Colonic mucosa (tissue), 4 donors: ENCODE results near the gene CORT. TPM values are rescaled to one million over a fixed set of nuclear protein-coding genes. Genes with fewer than 3 reads are reported as not detected.
"Not testable (repeated sequence)": the region's sequence is repeated elsewhere in the genome, so short reads cannot be mapped to it uniquely, and the experiment has no call there.

Source experiments
- DNase-seq: peaks from one replicate; pipeline ENCODE4 v3.0.0-alpha.2; 2020
- H3K27ac ChIP-seq: fragments of 200-600 bp; one replicate; pipeline ENCODE4 v1.8.0; 2021
- H3K27me3 ChIP-seq: fragments of 200-600 bp; one replicate; pipeline ENCODE4 v1.8.0; 2021
- H3K36me3 ChIP-seq: fragments of 200-600 bp; one replicate; pipeline ENCODE4 v1.8.0; 2021
- H3K4me1 ChIP-seq: fragments of 200-600 bp; one replicate; pipeline ENCODE4 v1.8.0; 2021; ENCODE audit warnings: mild to moderate bottlenecking
- H3K4me3 ChIP-seq: fragments of 200-600 bp; one replicate; pipeline ENCODE4 v1.8.0; 2021
- H3K9ac ChIP-seq, 2 donors: one replicate each; pipeline ENCODE4 v1.7.0; 2013; ENCODE audit warnings: control low read depth in 2 of 2, low read depth in 2 of 2, low read length in 2 of 2
- H3K9me3 ChIP-seq: fragments of 200-600 bp; one replicate; pipeline ENCODE4 v1.8.0; 2021
- intact Hi-C: fragments of 100-400 bp; cut with DNase I; formaldehyde crosslinking; loops from one replicate; pipeline ENCODE4 v1.14.1; 2022
- total RNA-seq, 2 donors: library from RNA; stranded (reverse); fragmentation: NEBNext Ultra II Directional in 1 of 2; extraction: Animal tissue kit (Norgen Biotek cat#: 25700) in 1 of 2; gene quantifications; one replicate each; pipeline ENCODE4 v1.2.1, GENCODE V29; 2021
- TF ChIP-seq, protein P1 (sequence below): fragments of 200-600 bp; IDR thresholded peaks from one replicate; pipeline ENCODE4 v1.8.0; 2022; ENCODE audit warnings: antibody characterized with exemption, mild to moderate bottlenecking
- donor health status: healthy.
- donor health status: DM: no; HTN: no; CAD: no.
- donor health status: DM: no; HTN: no; CAD: no.

Gene CORT
- total RNA-seq, 2 donors from 2014 or later: 0.44 TPM; not detected in 1

- no peak overlapping the region for H3K4me3 ChIP-seq
- TF ChIP-seq, protein P1, sequence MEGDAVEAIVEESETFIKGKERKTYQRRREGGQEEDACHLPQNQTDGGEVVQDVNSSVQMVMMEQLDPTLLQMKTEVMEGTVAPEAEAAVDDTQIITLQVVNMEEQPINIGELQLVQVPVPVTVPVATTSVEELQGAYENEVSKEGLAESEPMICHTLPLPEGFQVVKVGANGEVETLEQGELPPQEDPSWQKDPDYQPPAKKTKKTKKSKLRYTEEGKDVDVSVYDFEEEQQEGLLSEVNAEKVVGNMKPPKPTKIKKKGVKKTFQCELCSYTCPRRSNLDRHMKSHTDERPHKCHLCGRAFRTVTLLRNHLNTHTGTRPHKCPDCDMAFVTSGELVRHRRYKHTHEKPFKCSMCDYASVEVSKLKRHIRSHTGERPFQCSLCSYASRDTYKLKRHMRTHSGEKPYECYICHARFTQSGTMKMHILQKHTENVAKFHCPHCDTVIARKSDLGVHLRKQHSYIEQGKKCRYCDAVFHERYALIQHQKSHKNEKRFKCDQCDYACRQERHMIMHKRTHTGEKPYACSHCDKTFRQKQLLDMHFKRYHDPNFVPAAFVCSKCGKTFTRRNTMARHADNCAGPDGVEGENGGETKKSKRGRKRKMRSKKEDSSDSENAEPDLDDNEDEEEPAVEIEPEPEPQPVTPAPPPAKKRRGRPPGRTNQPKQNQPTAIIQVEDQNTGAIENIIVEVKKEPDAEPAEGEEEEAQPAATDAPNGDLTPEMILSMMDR: no peak
- H3K27me3 ChIP-seq: no peaks in the 10 kb centered on the region
- no peaks in the 10 kb centered on the region for H3K4me1 ChIP-seq
- H3K27ac ChIP-seq: no peak overlapping the region
- DNase-seq: no peak
- intact Hi-C loops: no loop called here
- H3K9ac ChIP-seq: no peak overlapping the region
- H3K36me3 ChIP-seq: no peaks in the 10 kb centered on the region
- no peaks in the 10 kb centered on the region for H3K9me3 ChIP-seq
These were observed 1.0 kb downstream of the CORT start for GRCh38 chr1:10450836-10451235.

DNA sequence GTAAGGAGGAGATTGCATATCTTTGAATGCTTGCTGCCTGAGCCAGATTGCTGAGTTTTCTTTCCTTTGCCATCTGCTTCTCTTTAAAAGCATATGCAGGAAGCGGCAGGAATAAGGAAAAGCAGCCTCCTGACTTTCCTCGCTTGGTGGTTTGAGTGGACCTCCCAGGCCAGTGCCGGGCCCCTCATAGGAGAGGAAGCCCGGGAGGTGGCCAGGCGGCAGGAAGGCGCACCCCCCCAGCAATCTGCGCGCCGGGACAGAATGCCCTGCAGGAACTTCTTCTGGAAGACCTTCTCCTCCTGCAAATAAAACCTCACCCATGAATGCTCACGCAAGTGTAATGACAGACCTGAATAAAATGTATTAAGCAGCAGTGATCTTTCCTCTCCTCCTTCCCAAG is 1.5 kb downstream of the CORT start:
- no peak overlapping the region for H3K27ac ChIP-seq
- intact Hi-C loops: no loop called here
- TF ChIP-seq, protein P1: no peak
- no peaks in the 10 kb centered on the region for H3K9me3 ChIP-seq
- DNase-seq: no peak
- H3K36me3 ChIP-seq: no peaks in the 10 kb centered on the region
- no peak overlapping the region for H3K9ac ChIP-seq
- no peaks in the 10 kb centered on the region for H3K27me3 ChIP-seq
- no peaks in the 10 kb centered on the region for H3K4me1 ChIP-seq
- H3K4me3 ChIP-seq: no peak overlapping the region

DNA sequence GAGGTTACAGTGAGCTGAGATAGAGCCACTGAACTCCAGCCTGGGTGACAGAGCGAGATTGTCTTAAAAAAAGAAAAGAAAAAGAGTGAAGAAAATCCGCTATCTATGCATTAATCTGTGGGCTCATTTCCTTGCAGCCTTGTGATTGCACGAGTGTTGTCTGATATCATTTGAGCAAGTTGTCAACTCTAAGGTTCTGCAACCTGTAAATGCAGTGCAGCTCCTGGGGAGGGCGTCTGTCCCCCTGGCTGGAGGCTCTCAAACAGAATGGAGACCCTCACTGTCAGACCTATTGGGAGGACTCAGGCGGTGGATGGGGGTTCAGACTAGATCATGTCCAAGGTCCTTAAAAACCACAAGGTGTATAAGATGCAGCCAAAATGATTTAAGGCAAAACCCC is 6.2 kb downstream of the CORT start:
- no peaks in the 10 kb centered on the region for H3K4me1 ChIP-seq
- no peaks in the 10 kb centered on the region for H3K36me3 ChIP-seq
- TF ChIP-seq, protein P1: no peak
- no peaks in the 10 kb centered on the region for H3K9me3 ChIP-seq
- no peak overlapping the region for H3K4me3 ChIP-seq
- no peak overlapping the region for H3K9ac ChIP-seq
- no peaks in the 10 kb centered on the region for H3K27me3 ChIP-seq
- H3K27ac ChIP-seq: no peak overlapping the region
- intact Hi-C loops: no loop called here
- DNase-seq: no peak

DNA sequence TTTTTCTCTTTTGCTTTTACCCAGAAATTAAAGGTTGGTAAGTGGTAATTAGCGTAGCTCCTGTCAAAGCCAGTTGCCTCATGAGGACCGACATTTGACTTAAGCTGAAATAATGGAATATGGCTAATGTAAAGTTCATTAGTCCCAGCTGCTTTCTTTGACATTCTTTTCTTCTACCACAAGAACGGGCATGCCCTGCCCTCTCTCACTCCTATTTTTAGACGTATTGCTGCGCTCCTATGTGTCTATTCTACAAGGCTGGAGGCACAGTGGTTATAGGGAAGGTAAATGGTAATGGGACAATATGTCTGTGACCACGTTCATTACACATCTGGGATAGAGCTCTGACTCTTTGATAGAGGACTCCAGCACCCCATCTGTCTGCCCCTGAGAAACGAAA is 6.8 kb downstream of the CORT start:
- no peak for DNase-seq
- H3K4me1 ChIP-seq: no peaks in the 10 kb centered on the region
- TF ChIP-seq, protein P1: no peak
- no peaks in the 10 kb centered on the region for H3K36me3 ChIP-seq
- intact Hi-C loops: no loop called here
- H3K4me3 ChIP-seq: no peak overlapping the region
- no peak overlapping the region for H3K9ac ChIP-seq
- H3K9me3 ChIP-seq: no peaks in the 10 kb centered on the region
- no peaks in the 10 kb centered on the region for H3K27me3 ChIP-seq
- no peak overlapping the region for H3K27ac ChIP-seq

- H3K9ac ChIP-seq, H3K4me3 ChIP-seq, H3K27ac ChIP-seq, DNase-seq, H3K9me3 ChIP-seq, H3K27me3 ChIP-seq, H3K4me1 ChIP-seq, intact Hi-C loops, H3K36me3 ChIP-seq: not testable (repeated sequence)
These were observed 7.6 kb downstream of the CORT start for GRCh38 chr1:10457462-10457861.

GRCh38 chr1:10457875-10458274 is 8.0 kb downstream of the CORT start:
- no peak for DNase-seq
- Histone ChIP-seq H3K36me3 (no peaks in the 10 kb centered on the region), H3K9me3 (no peaks in the 10 kb centered on the region), H3K27me3 (no peaks in the 10 kb centered on the region), H3K4me3 (no peak overlapping the region), H3K27ac (no peak overlapping the region), H3K4me1 (no peaks in the 10 kb centered on the region), H3K9ac (no peak overlapping the region)
- TF ChIP-seq, protein P1: no peak
- intact Hi-C loops: no loop called here
